Thoracic aorta (tissue), 2 donors: ENCODE results near the gene PRRC2C. TPM values are rescaled to one million over a fixed set of nuclear protein-coding genes. Genes with fewer than 3 reads are reported as not detected.
A peak's percentile ranks its signal among the peaks of the same experiment; 100 is the strongest.
"Not testable (repeated sequence)": the region's sequence is repeated elsewhere in the genome, so short reads cannot be mapped to it uniquely, and the experiment has no call there.

ENCODE experiments used
- ATAC-seq: fragments of 150-250 bp; one replicate; pipeline ENCODE4 v1.8.0; 2017; ENCODE audit warnings: low read depth; ENCODE audit not compliant: insufficient number of reproducible peaks, low FRiP score
- DNase-seq: peaks from one replicate; pipeline ENCODE4 v3.0.0-alpha.2; 2020; ENCODE audit warnings: low spot score
- H3K27ac ChIP-seq, 2 donors: fragments of 200-600 bp; sonication (generic); 1 replicate in 1 of 2; 2 replicates in 1 of 2; pipeline ENCODE4 v1.5.1; 2016; ENCODE audit warnings: mild to moderate bottlenecking in 2 of 2, moderate library complexity in 2 of 2
- H3K27me3 ChIP-seq: fragments of 200-600 bp; sonication (generic); replicated peaks from 2 replicates; pipeline ENCODE4 v1.6.0; 2016; ENCODE audit warnings: mild to moderate bottlenecking; ENCODE audit not compliant: insufficient read depth
- H3K36me3 ChIP-seq: fragments of 200-600 bp; sonication (generic); one replicate; pipeline ENCODE4 v1.5.1; 2016
- H3K4me1 ChIP-seq, 2 donors: fragments of 200-600 bp; sonication (generic); 1 replicate in 1 of 2; 2 replicates in 1 of 2; pipeline versions ENCODE4 v1.5.1 to v1.6.0; 2016; ENCODE audit warnings: low read depth in 2 of 2, mild to moderate bottlenecking in 1 of 2; ENCODE audit not compliant: control insufficient read depth in 1 of 2
- H3K4me3 ChIP-seq: fragments of 200-600 bp; sonication (generic); 2 replicates; pipeline ENCODE4 v1.5.1; 2016; ENCODE audit warnings: mild to moderate bottlenecking
- H3K9me3 ChIP-seq: fragments of 200-600 bp; sonication (generic); 2 replicates; pipeline ENCODE4 v1.5.1; 2016
- total RNA-seq, 2 donors: library from RNA; depleted of rRNA; stranded (reverse); fragments of >200 nt; gene quantifications; one replicate each; pipeline versions ENCODE4 v1.1.0 to v1.2.3, GENCODE V29; 2016
- TF ChIP-seq, protein P1 (sequence below): fragments of 200-600 bp; sonication (generic); IDR thresholded peaks from one replicate; pipeline ENCODE4 v1.5.1; 2019; ENCODE audit warnings: antibody characterized with exemption

The PRRC2C gene
- total RNA-seq, 2 donors from 2014 or later = 73.9 to 127 TPM

DNA sequence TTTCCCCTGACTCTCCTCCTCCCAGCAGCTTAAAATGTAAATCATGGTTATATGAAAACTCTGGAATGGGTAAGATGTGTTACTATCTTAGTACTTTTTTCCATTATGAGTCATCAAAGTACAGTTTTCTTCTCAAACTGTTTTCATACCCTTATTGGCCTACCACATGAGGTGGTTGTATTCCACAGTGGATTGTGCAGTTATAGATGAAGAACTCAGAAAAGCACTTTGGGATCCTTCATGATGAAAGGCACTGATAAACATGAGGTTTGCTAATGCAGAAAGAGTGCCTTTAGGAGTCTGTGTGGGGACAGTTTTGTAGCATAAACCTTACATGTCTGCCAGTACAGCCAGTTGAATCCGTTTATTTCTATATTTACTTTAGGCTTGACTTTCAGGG is 104.7 kb downstream of the PRRC2C start:
- Histone ChIP-seq H3K9me3 (no peaks in the 10 kb centered on the region), H3K27me3 (no peaks in the 10 kb centered on the region), H3K36me3 (peaks cover 57% of the 10 kb centered on the region), H3K4me3 (no peak overlapping the region), H3K27ac (peak overlapping the region in 1 of 2 donors; percentile 28), H3K4me1 (peaks cover 10 to 12% of the 10 kb centered on the region in 2 donors)
- TF ChIP-seq, protein P1, sequence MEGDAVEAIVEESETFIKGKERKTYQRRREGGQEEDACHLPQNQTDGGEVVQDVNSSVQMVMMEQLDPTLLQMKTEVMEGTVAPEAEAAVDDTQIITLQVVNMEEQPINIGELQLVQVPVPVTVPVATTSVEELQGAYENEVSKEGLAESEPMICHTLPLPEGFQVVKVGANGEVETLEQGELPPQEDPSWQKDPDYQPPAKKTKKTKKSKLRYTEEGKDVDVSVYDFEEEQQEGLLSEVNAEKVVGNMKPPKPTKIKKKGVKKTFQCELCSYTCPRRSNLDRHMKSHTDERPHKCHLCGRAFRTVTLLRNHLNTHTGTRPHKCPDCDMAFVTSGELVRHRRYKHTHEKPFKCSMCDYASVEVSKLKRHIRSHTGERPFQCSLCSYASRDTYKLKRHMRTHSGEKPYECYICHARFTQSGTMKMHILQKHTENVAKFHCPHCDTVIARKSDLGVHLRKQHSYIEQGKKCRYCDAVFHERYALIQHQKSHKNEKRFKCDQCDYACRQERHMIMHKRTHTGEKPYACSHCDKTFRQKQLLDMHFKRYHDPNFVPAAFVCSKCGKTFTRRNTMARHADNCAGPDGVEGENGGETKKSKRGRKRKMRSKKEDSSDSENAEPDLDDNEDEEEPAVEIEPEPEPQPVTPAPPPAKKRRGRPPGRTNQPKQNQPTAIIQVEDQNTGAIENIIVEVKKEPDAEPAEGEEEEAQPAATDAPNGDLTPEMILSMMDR = no peak
- DNase-seq = no peak
- no peak for ATAC-seq

DNA sequence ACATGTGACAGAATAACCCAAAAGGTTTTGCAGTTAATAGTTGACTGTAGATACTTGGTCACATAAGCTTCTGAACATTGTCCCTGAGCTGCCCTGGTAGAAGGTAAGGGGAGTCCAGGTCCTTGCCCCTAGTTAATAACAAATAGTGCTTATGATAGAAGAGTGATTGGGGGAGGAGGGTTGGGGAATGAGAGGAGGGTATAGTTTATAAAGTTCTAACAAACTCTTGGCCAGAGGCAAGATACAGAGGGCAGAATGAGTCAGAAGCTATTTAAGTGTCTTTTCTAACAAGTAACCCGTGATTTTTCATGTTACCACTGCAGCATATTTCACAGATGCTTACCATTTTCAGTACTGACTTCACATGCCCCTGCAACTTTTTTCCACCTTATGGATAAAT is 110.0 kb downstream of the PRRC2C start:
- Histone ChIP-seq H3K9me3 (no peaks in the 10 kb centered on the region), H3K27ac (peak overlapping the region; percentile 9 to 36), H3K27me3 (no peaks in the 10 kb centered on the region), H3K4me1 (peaks cover 0 to under 1% of the 10 kb centered on the region in 2 donors), H3K4me3 (no peak overlapping the region), H3K36me3 (peaks cover 23% of the 10 kb centered on the region)
- ATAC-seq (peak; percentile 56), DNase-seq (no peak)
- TF ChIP-seq, protein P1 = no peak

- peak overlapping the region in 1 of 2 donors; percentile 41 for H3K27ac ChIP-seq
- TF ChIP-seq, protein P1 = no peak
- ATAC-seq = no peak
Measured at GRCh38 chr1:171596119-171596518, 110.8 kb downstream of the PRRC2C start.

GRCh38 chr1:171596705-171597104 is 111.4 kb downstream of the PRRC2C start:
- Histone ChIP-seq H3K27ac (no peak overlapping the region), H3K27me3 (no peaks in the 10 kb centered on the region), H3K9me3 (no peaks in the 10 kb centered on the region), H3K36me3 (peaks cover 19% of the 10 kb centered on the region), H3K4me3 (no peak overlapping the region), H3K4me1 (no peaks in the 10 kb centered on the region)
- no peak for DNase-seq
- TF ChIP-seq, protein P1 = no peak
- ATAC-seq = no peak

More at GRCh38 chr1:171596119-171596518, 110.8 kb downstream of the PRRC2C start:
- no peaks in the 10 kb centered on the region for H3K9me3 ChIP-seq
- H3K27me3 ChIP-seq = no peaks in the 10 kb centered on the region
- peaks cover 23% of the 10 kb centered on the region for H3K36me3 ChIP-seq
- no peaks in the 10 kb centered on the region for H3K4me1 ChIP-seq
- no peak for DNase-seq
- H3K4me3 ChIP-seq = no peak overlapping the region

- DNase-seq (no peak), ATAC-seq (no peak)
- Histone ChIP-seq H3K4me1 (no peaks in the 10 kb centered on the region), H3K4me3 (no peak overlapping the region), H3K27ac (no peak overlapping the region), H3K9me3 (no peaks in the 10 kb centered on the region), H3K36me3 (peaks cover 14% of the 10 kb centered on the region), H3K27me3 (no peaks in the 10 kb centered on the region)
- TF ChIP-seq, protein P1 = no peak
Measured at GRCh38 chr1:171597203-171597602, 111.9 kb downstream of the PRRC2C start.

DNA sequence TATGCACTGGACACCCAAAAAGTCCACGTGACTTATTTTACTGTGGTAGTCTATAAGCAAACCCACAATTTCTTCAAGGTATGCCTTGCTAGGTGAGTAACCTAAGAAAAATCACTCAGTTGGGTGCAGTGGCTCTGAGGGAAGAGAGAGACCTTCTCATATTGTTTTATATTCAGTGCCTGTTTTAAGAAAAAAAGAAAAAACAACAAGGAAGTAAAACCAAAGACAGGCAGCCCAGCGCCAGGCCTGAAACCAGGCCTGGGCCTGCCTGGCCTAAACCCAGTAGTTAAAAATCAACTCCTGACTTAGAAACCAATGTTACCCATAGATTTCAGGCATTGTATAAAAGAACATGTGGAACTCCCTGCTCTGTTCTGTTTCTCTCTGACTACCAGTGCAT is 115.0 kb downstream of the PRRC2C start:
- H3K4me3 ChIP-seq, DNase-seq, H3K27me3 ChIP-seq, H3K9me3 ChIP-seq, H3K27ac ChIP-seq, ATAC-seq, H3K36me3 ChIP-seq, H3K4me1 ChIP-seq: not testable (repeated sequence)
